GM12878 (cell line): Measurements from ENCODE around the gene SLC13A3. TPM values are rescaled to one million over a fixed set of nuclear protein-coding genes. Genes with fewer than 3 reads are reported as not detected.

Source experiments
- CREB1 ChIP-seq: IDR thresholded peaks from 2 replicates; pipeline ENCODE4 v1.6.1; 2012; ENCODE audit warnings: low read depth, mild to moderate bottlenecking, inconsistent platforms
- ETV6 ChIP-seq, 2 experiments: fragments of 450-650 bp in 1 of 2; IDR thresholded peaks in 1 of 2; conservative IDR thresholded peaks in 1 of 2; 2 replicates each; pipeline ENCODE4 v1.6.1; 2014; ENCODE audit warnings: antibody characterized with exemption in 1 of 2, borderline replicate concordance in 1 of 2, low read depth in 1 of 2, mild to moderate bottlenecking in 1 of 2, moderate library complexity in 1 of 2
- JUND ChIP-seq: IDR thresholded peaks from 2 replicates; pipeline ENCODE4 v1.6.1; 2012; ENCODE audit warnings: low read depth, mild to moderate bottlenecking, low read length, improper control_type of control experiment, moderate library complexity
- POLR2AphosphoS5 ChIP-seq: IDR thresholded peaks from 2 replicates; pipeline ENCODE4 v1.6.1; 2011; ENCODE audit warnings: mild to moderate bottlenecking, low read length, inconsistent platforms
- SIN3A ChIP-seq: IDR thresholded peaks from 2 replicates; pipeline ENCODE4 v1.6.1; 2012; ENCODE audit warnings: low read depth, low read length, improper control_type of control experiment
- SUPT20H ChIP-seq: IDR thresholded peaks from 2 replicates; pipeline ENCODE4 v1.6.1; 2011; ENCODE audit warnings: low read depth, mild to moderate bottlenecking, low read length, moderate library complexity, borderline replicate concordance; ENCODE audit not compliant: control insufficient read depth
- SUZ12 ChIP-seq: fragments of 200-600 bp; sonication (generic); IDR thresholded peaks from one replicate; pipeline ENCODE4 v1.6.1; 2018; ENCODE audit warnings: antibody characterized with exemption, mild to moderate bottlenecking; ENCODE audit not compliant: unreplicated experiment
- polyA plus RNA-seq, 11 experiments: library from polyadenylated mRNA; depleted of rRNA in 4 of 11; unstranded in 6 of 11; stranded (reverse) in 5 of 11; fragments of >200 nt; fragmentation: Nextera tagmentation in 4 of 11; fragmentation: Illumina TruSeq in 1 of 11; extraction: Ambion mirVana in 4 of 11; extraction: Trizol in 1 of 11; gene quantifications; 1 replicate in 1 of 11; 2 replicates in 10 of 11; pipeline versions ENCODE4 v1.2.1 to v1.2.3, GENCODE V29; 2011 to 2016; ENCODE audit warnings: inconsistent platforms in 2 of 11, missing spikeins in 2 of 11, low read depth in 1 of 11
- total RNA-seq, 4 experiments: library from RNA; depleted of rRNA in 3 of 4; stranded (reverse); fragments of >200 nt in 3 of 4; fragmentation: Illumina TruSeq in 1 of 4; extraction: Trizol in 1 of 4; gene quantifications; 2 replicates each; pipeline versions ENCODE4 v1.2.1 to v1.2.3, GENCODE V29; 2013 to 2021
- TF ChIP-seq, protein P1 (sequence below): fragments of 450-650 bp; IDR thresholded peaks from 2 replicates; pipeline ENCODE4 v1.6.1; 2017; ENCODE audit warnings: mild to moderate bottlenecking, moderate library complexity
- TF ChIP-seq, protein P2 (sequence below): IDR thresholded peaks from 2 replicates; pipeline ENCODE4 v1.6.1; 2012; ENCODE audit warnings: low read depth, low read length, improper control_type of control experiment
- TF ChIP-seq, protein P3 (sequence below): fragments of 450-650 bp; formaldehyde crosslinking; IDR thresholded peaks from 2 replicates; pipeline ENCODE4 v1.4.0; 2020; ENCODE audit warnings: mild to moderate bottlenecking, moderate library complexity

Gene SLC13A3
- total and polyA plus RNA-seq, 10 of the 15 experiments (the other 5 are each of a cell fraction or from before 2014, with no cell fraction given): 0.03 to 0.76 (median 0.07) TPM; not detected in 4

DNA sequence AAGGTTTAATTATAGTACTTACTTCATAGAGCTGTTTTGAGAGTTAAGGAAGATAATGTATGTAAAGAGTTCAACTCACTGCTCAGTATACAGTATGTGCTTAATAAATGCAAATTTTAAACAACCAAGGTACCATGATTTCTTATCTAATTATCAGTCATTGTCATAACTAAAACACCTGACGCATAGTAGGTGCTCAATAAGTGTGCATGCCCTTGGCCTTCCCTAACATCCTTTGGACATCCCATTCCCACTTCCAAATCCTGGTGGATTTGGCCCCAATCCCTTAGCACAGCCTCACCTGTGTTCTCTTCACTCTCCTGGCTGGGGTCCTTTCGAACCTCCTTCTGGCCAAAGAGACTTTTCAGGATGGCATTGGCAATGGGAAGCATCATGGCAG lies 41.1 kb downstream of the SLC13A3 start (continued):
- TF ChIP-seq, protein P1, sequence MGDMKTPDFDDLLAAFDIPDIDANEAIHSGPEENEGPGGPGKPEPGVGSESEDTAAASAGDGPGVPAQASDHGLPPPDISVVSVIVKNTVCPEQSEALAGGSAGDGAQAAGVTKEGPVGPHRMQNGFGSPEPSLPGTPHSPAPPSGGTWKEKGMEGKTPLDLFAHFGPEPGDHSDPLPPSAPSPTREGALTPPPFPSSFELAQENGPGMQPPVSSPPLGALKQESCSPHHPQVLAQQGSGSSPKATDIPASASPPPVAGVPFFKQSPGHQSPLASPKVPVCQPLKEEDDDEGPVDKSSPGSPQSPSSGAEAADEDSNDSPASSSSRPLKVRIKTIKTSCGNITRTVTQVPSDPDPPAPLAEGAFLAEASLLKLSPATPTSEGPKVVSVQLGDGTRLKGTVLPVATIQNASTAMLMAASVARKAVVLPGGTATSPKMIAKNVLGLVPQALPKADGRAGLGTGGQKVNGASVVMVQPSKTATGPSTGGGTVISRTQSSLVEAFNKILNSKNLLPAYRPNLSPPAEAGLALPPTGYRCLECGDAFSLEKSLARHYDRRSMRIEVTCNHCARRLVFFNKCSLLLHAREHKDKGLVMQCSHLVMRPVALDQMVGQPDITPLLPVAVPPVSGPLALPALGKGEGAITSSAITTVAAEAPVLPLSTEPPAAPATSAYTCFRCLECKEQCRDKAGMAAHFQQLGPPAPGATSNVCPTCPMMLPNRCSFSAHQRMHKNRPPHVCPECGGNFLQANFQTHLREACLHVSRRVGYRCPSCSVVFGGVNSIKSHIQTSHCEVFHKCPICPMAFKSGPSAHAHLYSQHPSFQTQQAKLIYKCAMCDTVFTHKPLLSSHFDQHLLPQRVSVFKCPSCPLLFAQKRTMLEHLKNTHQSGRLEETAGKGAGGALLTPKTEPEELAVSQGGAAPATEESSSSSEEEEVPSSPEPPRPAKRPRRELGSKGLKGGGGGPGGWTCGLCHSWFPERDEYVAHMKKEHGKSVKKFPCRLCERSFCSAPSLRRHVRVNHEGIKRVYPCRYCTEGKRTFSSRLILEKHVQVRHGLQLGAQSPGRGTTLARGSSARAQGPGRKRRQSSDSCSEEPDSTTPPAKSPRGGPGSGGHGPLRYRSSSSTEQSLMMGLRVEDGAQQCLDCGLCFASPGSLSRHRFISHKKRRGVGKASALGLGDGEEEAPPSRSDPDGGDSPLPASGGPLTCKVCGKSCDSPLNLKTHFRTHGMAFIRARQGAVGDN: no peak
- TF ChIP-seq CREB1 (no peak), SUZ12 (no peak), ETV6 (conservative IDR thresholded peaks at IDR 0.05 in 1 of 2, IDR thresholded peaks at IDR 0.05 in 1 of 2; ENCODE audit: borderline replicate concordance in 1 of 2, low read depth in 1 of 2) (no peak), SIN3A (no peak), JUND (no peak), SUPT20H (no peak), POLR2AphosphoS5 (no peak)
- TF ChIP-seq, protein P2, sequence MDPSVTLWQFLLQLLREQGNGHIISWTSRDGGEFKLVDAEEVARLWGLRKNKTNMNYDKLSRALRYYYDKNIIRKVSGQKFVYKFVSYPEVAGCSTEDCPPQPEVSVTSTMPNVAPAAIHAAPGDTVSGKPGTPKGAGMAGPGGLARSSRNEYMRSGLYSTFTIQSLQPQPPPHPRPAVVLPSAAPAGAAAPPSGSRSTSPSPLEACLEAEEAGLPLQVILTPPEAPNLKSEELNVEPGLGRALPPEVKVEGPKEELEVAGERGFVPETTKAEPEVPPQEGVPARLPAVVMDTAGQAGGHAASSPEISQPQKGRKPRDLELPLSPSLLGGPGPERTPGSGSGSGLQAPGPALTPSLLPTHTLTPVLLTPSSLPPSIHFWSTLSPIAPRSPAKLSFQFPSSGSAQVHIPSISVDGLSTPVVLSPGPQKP: no peak
- TF ChIP-seq, protein P3, sequence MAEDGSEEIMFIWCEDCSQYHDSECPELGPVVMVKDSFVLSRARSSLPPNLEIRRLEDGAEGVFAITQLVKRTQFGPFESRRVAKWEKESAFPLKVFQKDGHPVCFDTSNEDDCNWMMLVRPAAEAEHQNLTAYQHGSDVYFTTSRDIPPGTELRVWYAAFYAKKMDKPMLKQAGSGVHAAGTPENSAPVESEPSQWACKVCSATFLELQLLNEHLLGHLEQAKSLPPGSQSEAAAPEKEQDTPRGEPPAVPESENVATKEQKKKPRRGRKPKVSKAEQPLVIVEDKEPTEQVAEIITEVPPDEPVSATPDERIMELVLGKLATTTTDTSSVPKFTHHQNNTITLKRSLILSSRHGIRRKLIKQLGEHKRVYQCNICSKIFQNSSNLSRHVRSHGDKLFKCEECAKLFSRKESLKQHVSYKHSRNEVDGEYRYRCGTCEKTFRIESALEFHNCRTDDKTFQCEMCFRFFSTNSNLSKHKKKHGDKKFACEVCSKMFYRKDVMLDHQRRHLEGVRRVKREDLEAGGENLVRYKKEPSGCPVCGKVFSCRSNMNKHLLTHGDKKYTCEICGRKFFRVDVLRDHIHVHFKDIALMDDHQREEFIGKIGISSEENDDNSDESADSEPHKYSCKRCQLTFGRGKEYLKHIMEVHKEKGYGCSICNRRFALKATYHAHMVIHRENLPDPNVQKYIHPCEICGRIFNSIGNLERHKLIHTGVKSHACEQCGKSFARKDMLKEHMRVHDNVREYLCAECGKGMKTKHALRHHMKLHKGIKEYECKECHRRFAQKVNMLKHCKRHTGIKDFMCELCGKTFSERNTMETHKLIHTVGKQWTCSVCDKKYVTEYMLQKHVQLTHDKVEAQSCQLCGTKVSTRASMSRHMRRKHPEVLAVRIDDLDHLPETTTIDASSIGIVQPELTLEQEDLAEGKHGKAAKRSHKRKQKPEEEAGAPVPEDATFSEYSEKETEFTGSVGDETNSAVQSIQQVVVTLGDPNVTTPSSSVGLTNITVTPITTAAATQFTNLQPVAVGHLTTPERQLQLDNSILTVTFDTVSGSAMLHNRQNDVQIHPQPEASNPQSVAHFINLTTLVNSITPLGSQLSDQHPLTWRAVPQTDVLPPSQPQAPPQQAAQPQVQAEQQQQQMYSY (CRISPR knock-in tag): no peak
